ENCODE results near the gene ACOT8. TPM values are rescaled to one million over a fixed set of nuclear protein-coding genes. Genes with fewer than 3 reads are reported as not detected.

The ACOT8 gene
- polyA plus RNA-seq, 6 donors from 2014 or later = 35.4 to 46.7 (median 38.7) TPM

DNA sequence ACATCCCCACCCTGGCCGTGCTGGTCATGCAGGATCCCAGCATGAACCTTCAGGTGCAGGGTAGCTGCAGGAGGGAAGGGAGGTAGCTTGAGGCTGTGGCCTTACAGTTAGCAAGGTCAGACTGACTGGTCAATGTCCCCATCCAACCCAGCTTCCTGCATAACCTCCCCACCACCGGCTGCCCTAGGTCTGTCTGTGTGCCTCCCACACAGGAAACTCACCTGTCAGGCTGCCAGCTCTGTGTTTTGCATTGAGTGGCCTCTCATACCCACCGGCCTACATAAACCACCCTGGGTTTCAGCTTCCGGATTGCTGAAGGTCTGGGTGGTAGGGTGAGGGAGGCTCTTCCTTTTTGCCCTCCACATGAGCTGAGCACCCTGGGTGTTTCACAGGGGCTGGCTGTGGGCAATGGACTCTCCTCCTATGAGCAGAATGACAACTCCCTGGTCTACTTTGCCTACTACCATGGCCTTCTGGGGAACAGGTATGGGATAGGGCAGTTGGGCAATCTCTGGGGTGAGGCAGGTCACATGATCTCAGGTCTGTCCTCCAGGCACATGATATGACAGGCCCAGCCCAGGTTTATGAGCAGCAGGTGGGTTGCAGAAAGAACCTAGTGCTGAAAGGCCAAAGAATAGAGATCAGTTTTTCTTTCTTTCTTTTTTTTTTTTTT, 35.8 kb upstream of the ACOT8 start:
- Mint-ChIP-seq H3K4me3 (peak overlapping the region in 7 of 8 donors; percentile 91 to 98 (median 94)), H3K27ac (peak overlapping the region in 4 of 6 donors; percentile 36 to 93 (median 60)), H3K27me3 (no peaks in the 10 kb centered on the region), H3K4me1 (peaks cover 21 to 32% (median 29%) of the 10 kb centered on the region in 3 donors), H3K9me3 (no peaks in the 10 kb centered on the region), H3K36me3 (peaks cover 0 to 5% of the 10 kb centered on the region in 2 donors)
- ATAC-seq (ENCODE audit: low read depth in 2 of 2) (no peak), DNase-seq (no peak)

DNA sequence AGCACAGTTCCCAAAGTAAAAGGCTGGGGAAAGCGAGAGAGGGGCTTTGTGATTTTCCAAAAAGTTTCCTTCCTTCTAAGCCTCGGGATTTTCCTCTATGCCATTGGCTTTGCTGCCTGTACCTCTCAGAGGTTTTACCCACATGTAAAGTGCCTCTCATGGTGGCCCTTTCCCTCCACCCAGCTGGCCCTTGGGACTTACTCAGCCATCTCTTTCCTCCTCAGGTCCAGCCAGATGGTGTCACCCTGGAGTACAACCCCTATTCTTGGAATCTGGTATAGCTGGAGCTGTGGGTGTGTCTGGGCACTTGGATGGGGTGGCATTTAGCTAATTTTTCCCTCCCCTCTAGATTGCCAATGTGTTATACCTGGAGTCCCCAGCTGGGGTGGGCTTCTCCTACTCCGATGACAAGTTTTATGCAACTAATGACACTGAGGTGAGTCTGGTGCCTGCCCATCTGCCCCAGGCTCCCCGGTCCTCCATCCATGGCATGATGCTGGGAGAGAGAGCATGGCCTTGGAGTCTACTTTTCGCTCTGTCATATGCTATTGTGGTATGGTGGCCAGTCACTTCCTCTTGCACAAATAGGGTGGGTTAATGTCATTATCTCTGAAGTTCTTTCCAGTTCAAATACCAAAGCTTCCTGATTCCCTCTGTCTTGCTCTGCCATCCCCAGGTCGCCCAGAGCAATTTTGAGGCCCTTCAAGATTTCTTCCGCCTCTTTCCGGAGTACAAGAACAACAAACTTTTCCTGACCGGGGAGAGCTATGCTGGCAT, 35.0 kb upstream of the ACOT8 start:
- Mint-ChIP-seq H3K36me3 (peaks cover 0 to 5% of the 10 kb centered on the region in 2 donors), H3K27ac (peak overlapping the region in 5 of 6 donors; percentile 46 to 93 (median 74)), H3K4me1 (peaks cover 21 to 32% (median 29%) of the 10 kb centered on the region in 3 donors), H3K27me3 (no peaks in the 10 kb centered on the region), H3K4me3 (peak overlapping the region; percentile 91 to 98 (median 95)), H3K9me3 (no peaks in the 10 kb centered on the region)
- DNase-seq (no peak), ATAC-seq (ENCODE audit: low read depth in 2 of 2) (no peak)

DNA sequence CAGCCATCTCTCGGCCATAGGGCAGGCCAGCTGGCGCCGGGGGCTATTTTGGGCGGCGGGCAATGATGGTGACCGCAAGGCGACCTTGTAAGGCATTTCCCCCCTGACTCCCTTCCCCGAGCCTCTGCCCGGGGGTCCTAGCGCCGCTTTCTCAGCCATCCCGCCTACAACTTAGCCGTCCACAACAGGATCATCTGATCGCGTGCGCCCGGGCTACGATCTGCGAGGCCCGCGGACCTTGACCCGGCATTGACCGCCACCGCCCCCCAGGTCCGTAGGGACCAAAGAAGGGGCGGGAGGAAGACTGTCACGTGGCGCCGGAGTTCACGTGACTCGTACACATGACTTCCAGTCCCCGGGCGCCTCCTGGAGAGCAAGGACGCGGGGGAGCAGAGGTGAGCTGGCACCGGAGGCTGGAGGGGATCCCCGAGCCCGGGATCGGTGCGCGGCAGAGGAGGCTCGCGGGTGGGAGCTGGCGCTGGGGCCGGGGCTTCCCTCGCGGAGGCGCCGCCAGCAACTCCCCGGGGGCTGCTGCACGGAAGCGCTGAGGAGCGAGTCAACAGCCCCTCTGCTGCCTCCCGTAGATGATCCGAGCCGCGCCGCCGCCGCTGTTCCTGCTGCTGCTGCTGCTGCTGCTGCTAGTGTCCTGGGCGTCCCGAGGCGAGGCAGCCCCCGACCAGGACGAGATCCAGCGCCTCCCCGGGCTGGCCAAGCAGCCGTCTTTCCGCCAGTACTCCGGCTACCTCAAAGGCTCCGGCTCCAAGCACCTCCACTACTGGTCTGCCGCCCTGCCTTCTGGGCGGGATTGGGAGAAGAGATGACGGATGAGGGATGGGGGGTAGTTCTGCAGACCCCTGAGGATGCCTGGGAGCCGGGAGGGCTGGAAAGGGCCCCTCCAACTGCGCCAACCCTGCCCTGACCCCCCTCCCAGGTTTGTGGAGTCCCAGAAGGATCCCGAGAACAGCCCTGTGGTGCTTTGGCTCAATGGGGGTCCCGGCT, 34.1 kb upstream of the ACOT8 start, which contains the start of the genes CTSA and NEURL2:
Gene CTSA, plus strand, starts transcription at position 351 of the 999 bp plus-strand sequence. Its CDS starts 234 bp downstream, at position 585.
Gene NEURL2, minus strand, starts transcription at position 224 of the 999 bp plus-strand sequence. Its CDS starts 217 bp downstream, at position 7.
- Mint-ChIP-seq H3K4me1 (peaks cover 21 to 33% (median 29%) of the 10 kb centered on the region in 3 donors), H3K27me3 (no peaks in the 10 kb centered on the region), H3K4me3 (peak within 1 kb of the TSS; percentile 91 to 98 (median 95)), H3K36me3 (peaks cover 0 to 5% of the 10 kb centered on the region in 2 donors), H3K9me3 (no peaks in the 10 kb centered on the region), H3K27ac (peak within 1 kb of the TSS; percentile 28 to 95 (median 93))
- ATAC-seq (ENCODE audit: low read depth in 2 of 2) (peak; percentile 85), DNase-seq (peak; percentile 83)

DNA sequence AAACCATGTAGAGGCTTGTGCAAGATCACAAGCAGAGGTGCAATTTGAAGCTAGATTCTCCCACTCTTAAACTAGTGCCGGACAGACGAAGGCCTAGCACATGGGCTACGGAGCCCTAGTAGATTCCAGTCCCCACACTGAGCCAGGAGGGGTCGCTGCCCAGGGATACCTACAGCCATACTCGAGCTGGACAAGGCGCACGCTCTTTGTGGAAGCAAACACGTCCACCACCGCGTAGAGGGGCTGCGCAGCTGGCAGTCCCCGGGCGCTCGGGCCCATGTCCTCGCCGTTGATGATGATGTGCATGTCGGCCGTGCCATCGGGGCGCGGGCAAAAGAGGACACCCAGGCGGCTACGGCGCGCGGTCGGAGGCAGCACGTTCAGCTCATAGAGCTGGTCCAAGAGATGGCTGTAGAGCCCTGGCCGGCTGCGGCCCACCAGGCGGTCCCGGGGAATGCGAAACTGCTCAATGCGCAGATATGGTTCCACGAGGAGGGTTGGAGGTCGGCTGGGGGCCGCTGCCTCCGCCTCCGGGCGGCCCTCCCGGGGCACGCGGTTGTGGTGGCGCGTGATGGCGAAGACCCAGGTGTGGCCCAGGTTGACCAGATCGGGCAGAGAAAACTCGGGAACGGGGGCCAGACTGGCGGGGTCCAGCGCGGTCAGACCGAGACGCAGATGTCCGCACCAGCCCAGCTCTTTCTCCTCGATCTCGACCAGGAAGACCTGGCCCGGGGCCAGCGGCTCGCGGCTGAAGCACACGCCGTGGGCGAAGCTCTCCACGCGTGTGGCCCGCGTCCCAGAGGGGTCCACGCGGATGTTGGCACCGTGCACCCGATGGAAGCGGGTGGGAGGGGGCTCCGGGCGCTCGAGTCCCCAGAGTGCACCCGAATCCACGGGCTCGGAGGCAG, 33.1 kb upstream of the ACOT8 start:
- peaks cover 0 to 5% of the 10 kb centered on the region in 2 donors for H3K36me3 Mint-ChIP-seq
- DNase-seq = peak; percentile 33
- peak overlapping the region in 5 of 6 donors; percentile 43 to 93 (median 88) for H3K27ac Mint-ChIP-seq
- H3K27me3 Mint-ChIP-seq = no peaks in the 10 kb centered on the region
- H3K9me3 Mint-ChIP-seq = no peaks in the 10 kb centered on the region
- peak; percentile 35 to 45 for ATAC-seq (ENCODE audit: low read depth in 2 of 2)
- peaks cover 21 to 34% (median 29%) of the 10 kb centered on the region in 3 donors for H3K4me1 Mint-ChIP-seq
- peak overlapping the region; percentile 91 to 98 (median 95) for H3K4me3 Mint-ChIP-seq

DNA sequence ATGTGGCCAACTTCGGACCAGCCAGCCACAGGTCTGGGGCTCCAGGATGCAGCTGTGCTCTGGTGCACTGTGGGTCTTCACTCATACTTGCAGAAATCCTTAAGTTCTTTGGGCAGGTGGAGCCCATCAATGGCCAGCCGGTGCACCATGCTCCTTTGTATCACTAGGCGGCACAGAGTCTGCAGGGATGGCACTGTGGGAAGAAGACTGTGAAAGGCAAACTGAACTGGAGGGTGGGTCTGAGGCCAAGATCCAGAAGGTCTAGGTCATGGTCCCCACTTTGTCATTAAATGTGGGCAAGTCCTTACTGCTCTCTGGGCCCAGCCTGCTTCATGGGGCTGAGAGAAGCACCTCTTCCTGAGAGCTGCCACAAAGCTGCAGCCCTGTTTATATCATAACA, 31.5 kb upstream of the ACOT8 start:
- H3K4me1 Mint-ChIP-seq = peaks cover 21 to 33% (median 29%) of the 10 kb centered on the region in 3 donors
- peak overlapping the region in 1 of 8 donors; percentile 91 for H3K4me3 Mint-ChIP-seq

DNA sequence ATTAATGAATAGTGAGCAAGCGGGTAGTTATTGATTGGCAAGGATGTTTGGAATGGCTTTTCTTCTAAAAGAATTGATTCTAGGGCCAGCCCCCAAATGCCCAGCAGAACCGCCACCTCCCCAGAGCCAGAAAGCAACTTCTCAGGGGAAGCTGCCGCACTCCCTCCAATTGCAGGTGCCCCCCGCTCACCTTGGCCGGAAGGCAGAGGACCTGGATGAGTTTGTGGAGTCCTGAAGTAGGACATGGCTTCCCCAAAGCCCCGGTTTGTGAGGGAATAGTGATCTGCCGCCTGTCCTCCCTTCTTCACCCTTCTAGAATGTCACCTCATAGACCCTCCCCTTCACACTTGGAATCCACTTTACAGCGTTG, 30.1 kb upstream of the ACOT8 start, which contains the start of gene SPATA25:
Gene SPATA25, minus strand, starts transcription at position 277 of the 370 bp plus-strand sequence. Its CDS starts 32 bp downstream, at position 245.
- Mint-ChIP-seq H3K4me1 (peaks cover 24 to 36% (median 34%) of the 10 kb centered on the region in 3 donors), H3K27me3 (no peaks in the 10 kb centered on the region), H3K27ac (peak within 1 kb of the TSS in 3 of 6 donors; percentile 20 to 51 (median 29)), H3K4me3 (peak within 1 kb of the TSS in 1 of 8 donors; percentile 91), H3K36me3 (peaks cover 0 to 13% of the 10 kb centered on the region in 2 donors), H3K9me3 (no peaks in the 10 kb centered on the region)
- ATAC-seq (ENCODE audit: low read depth in 2 of 2) (no peak), DNase-seq (no peak)

More for the DNA sequence above, 31.5 kb upstream of the ACOT8 start:
- H3K27ac Mint-ChIP-seq = peak overlapping the region in 2 of 6 donors; percentile 43 to 65
- H3K36me3 Mint-ChIP-seq = peaks cover 0 to 7% of the 10 kb centered on the region in 2 donors
- H3K27me3 Mint-ChIP-seq = no peaks in the 10 kb centered on the region
- DNase-seq = no peak
- ATAC-seq (ENCODE audit: low read depth in 2 of 2) = no peak
- H3K9me3 Mint-ChIP-seq = no peaks in the 10 kb centered on the region

DNA sequence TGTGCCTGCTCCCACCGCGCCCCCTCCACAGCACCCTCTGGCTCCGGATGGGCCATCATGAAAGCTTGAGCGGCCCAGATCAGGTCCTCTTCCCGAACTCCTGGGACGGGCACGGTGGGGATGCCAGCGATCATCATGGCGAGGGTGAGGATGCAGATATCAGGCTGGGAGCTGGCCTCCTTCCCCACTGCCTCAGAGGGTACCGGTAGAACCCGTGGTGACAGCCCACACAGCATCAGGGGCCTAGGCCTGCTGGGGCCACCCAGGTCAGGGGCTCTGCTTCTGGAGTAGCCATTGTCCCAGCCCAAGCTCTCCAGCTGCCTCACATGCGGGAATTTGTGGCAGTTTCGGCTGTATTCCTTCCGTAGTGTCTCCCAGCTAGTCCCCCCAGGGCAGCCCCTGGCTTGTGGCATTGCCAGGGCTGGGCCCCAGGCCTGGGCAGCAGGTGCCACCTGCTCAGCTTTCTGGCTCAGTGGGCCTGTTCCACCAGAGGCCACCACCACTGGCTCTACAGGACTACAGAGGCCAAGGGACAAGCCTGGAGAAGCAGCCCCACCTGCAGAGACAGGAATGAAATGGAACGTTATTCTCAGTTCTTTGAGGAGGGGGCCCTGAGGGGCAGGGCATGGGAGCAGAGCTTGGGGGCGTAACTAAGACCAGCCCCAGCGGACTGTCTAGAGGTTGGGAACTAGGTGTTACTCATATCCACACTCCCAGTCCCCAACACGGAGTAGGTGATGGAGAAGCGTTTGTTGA, 29.6 kb upstream of the ACOT8 start:
- H3K27ac Mint-ChIP-seq = peak overlapping the region in 1 of 6 donors; percentile 51
- H3K36me3 Mint-ChIP-seq = peaks cover 0 to 13% of the 10 kb centered on the region in 2 donors
- no peaks in the 10 kb centered on the region for H3K9me3 Mint-ChIP-seq
- H3K4me1 Mint-ChIP-seq = peaks cover 25 to 36% (median 35%) of the 10 kb centered on the region in 3 donors
- ATAC-seq (ENCODE audit: low read depth in 2 of 2) (no peak), DNase-seq (no peak)
- no peaks in the 10 kb centered on the region for H3K27me3 Mint-ChIP-seq
- H3K4me3 Mint-ChIP-seq = peak overlapping the region in 2 of 8 donors; percentile 18 to 45

DNA sequence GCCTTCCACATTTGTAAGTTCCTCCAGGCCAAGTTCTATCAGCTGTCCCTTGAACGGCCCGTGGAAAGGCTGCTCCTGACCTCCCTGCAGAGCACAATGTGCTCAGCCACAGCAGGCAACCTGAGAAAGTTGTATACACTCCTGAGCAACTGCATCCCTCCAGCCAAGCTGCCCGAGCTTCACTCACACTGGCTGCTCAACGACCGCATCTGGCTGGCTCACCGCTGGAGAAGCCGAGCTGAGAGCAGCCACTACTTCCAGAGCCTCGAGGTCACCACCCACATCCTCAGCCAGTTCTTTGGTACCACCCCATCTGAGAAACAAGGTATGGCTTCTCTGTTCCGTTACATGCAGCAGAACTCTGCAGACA, 25.9 kb upstream of the ACOT8 start:
- peak overlapping the region in 1 of 6 donors; percentile 82 for H3K27ac Mint-ChIP-seq

DNA sequence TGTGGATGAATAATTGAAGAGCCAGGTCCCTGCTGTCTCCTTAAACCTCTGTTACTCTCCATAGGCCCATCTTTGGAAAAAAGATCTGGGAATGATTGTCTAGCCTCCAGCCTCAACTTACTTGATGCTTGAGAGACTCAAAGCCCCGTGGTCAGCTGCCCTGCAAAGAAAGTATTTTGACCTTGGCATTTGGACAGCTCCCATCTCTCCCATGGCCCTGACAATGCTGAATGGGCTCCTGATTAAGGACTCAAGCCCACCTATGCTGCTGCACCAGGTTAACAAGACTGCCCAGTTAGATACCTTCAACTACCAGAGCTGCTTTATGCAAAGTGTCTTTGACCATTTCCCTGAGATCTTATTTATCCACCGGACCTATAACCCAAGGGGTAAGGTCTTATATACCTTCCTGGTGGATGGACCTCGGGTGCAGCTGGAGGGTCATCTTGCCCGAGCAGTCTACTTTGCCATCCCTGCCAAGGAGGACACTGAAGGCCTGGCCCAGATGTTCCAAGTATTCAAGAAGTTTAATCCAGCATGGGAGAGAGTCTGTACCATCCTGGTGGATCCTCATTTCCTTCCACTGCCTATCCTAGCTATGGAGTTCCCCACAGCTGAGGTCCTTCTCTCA, 25.4 kb upstream of the ACOT8 start:
- no peaks in the 10 kb centered on the region for H3K27me3 Mint-ChIP-seq
- DNase-seq (no peak), ATAC-seq (ENCODE audit: low read depth in 2 of 2) (no peak)
- peaks cover 25 to 31% (median 27%) of the 10 kb centered on the region in 3 donors for H3K4me1 Mint-ChIP-seq
- peak overlapping the region; percentile 53 to 90 (median 78) for H3K4me3 Mint-ChIP-seq
- H3K9me3 Mint-ChIP-seq = no peaks in the 10 kb centered on the region
- H3K27ac Mint-ChIP-seq = peak overlapping the region in 4 of 6 donors; percentile 1 to 95 (median 50)
- peaks cover 0 to 13% of the 10 kb centered on the region in 2 donors for H3K36me3 Mint-ChIP-seq

More for the DNA sequence above, 25.9 kb upstream of the ACOT8 start:
- DNase-seq (no peak), ATAC-seq (ENCODE audit: low read depth in 2 of 2) (no peak)
- peaks cover 0 to 13% of the 10 kb centered on the region in 2 donors for H3K36me3 Mint-ChIP-seq
- no peaks in the 10 kb centered on the region for H3K27me3 Mint-ChIP-seq
- H3K4me1 Mint-ChIP-seq = peaks cover 25 to 31% (median 27%) of the 10 kb centered on the region in 3 donors
- H3K4me3 Mint-ChIP-seq = peak overlapping the region in 7 of 8 donors; percentile 13 to 90 (median 57)
- no peaks in the 10 kb centered on the region for H3K9me3 Mint-ChIP-seq

DNA sequence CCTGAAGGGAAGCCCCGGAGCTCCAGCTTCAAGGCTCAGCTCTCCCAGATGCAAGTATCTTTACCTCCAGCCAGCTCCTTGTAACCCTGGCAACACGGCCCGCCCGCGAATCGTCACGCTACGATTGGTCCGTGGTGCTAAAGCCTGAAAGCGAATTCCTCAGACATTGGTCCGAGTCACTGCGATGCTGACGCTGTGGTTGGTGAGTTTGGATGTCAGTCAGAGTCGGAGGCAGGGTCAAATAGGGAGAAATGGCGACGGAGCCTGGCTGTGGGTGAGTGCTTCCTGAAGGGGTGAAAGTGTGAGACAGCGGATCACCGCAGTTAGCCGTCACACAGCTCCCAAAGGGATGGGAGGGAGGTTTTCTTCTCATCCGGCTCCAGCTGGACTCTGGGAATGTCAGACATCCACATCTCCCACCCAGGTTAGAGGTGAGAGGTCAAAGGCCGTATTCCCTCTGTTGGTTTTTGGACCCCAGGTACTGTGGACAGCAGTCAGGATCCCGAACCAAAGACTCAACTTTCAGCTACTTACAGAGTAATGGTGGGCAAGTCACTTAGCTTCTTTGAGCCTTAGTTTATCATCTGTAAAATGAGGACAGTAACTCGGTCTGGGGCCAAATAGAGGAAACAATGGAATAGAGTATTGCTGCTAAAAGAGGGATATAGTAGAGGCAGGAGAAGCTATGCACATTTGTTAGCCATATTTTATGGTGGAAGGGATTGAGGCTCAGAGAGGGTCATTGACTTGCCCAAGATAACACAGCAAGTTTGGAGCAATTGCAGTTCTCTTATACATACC, 24.0 kb upstream of the ACOT8 start, which contains the start of gene ZSWIM1:
Gene ZSWIM1, plus strand, starts transcription at position 240 of the 801 bp plus-strand sequence. CDS start 1,366 bp downstream, outside the sequence.
- ATAC-seq (ENCODE audit: low read depth in 2 of 2) (peak; percentile 100), DNase-seq (peak; percentile 97)
- Mint-ChIP-seq H3K4me3 (peak within 1 kb of the TSS; percentile 81 to 99 (median 94)), H3K27me3 (no peaks in the 10 kb centered on the region), H3K9me3 (no peaks in the 10 kb centered on the region), H3K27ac (peak within 1 kb of the TSS; percentile 91 to 97 (median 94)), H3K4me1 (peaks cover 25 to 29% (median 27%) of the 10 kb centered on the region in 3 donors), H3K36me3 (peaks cover 0 to 13% of the 10 kb centered on the region in 2 donors)
